K562 (cell line): ENCODE results near the gene PRDM15. TPM values are rescaled to one million over a fixed set of nuclear protein-coding genes. Genes with fewer than 3 reads are reported as not detected.
A peak's percentile ranks its signal among the peaks of the same experiment; 100 is the strongest.

ENCODE experiments used
- ADNP ChIP-seq: fragments of 200-800 bp; sonication (Bioruptor generic); IDR thresholded peaks from 2 replicates; pipeline ENCODE4 v1.6.1; 2016; ENCODE audit warnings: missing genetic modification characterization, missing compliant biosample characterization
- BACH1 ChIP-seq: fragments of 200-800 bp; sonication (Bioruptor generic); IDR thresholded peaks from 2 replicates; pipeline ENCODE4 v1.6.1; 2016; ENCODE audit warnings: missing genetic modification characterization, missing compliant biosample characterization
- FOXJ2 ChIP-seq: fragments of 200-800 bp; sonication (Bioruptor generic); IDR thresholded peaks from 2 replicates; pipeline ENCODE4 v1.6.1; 2016; ENCODE audit warnings: missing genetic modification characterization, missing compliant biosample characterization
- IFI16 ChIP-seq: fragments of 250-450 bp; sonication (Bioruptor Pico); IDR thresholded peaks from 2 replicates; pipeline ENCODE4 v2.1.2; 2022; ENCODE audit warnings: mild to moderate bottlenecking, inconsistent platforms
- IRF2 ChIP-seq: sonication (generic); formaldehyde crosslinking; IDR thresholded peaks from 2 replicates; pipeline ENCODE4 v1.8.1; 2022; ENCODE audit warnings: mild to moderate bottlenecking, missing genetic modification reagents
- NR2C2 ChIP-seq, 2 experiments: fragments of 200-800 bp in 1 of 2; sonication (Bioruptor generic) in 1 of 2; sonication (generic) in 1 of 2; formaldehyde crosslinking in 1 of 2; IDR thresholded peaks; 2 replicates each; pipeline versions ENCODE4 v1.6.1 to v1.8.0; 2016 to 2022; ENCODE audit warnings: mild to moderate bottlenecking in 1 of 2, missing compliant biosample characterization in 1 of 2, missing genetic modification characterization in 1 of 2, missing genetic modification reagents in 1 of 2
- RB1 ChIP-seq: fragments of 450-650 bp; IDR thresholded peaks from 2 replicates; pipeline ENCODE4 v1.6.1; 2017; ENCODE audit warnings: low read depth, mild to moderate bottlenecking
- RERE ChIP-seq: sonication (generic); formaldehyde crosslinking; IDR thresholded peaks from 2 replicates; pipeline ENCODE4 v1.8.0; 2023; ENCODE audit warnings: missing genetic modification reagents, mild to moderate bottlenecking, borderline replicate concordance
- SAFB2 ChIP-seq: fragments of 200-400 bp; formaldehyde crosslinking; IDR thresholded peaks from 2 replicates; pipeline ENCODE4 v1.6.1; 2018; ENCODE audit warnings: borderline replicate concordance, low read length, low read depth, moderate library complexity; ENCODE audit not compliant: severe bottlenecking
- SFPQ ChIP-seq: fragments of 200-400 bp; formaldehyde crosslinking; IDR thresholded peaks from 2 replicates; pipeline ENCODE4 v1.6.1; 2017; ENCODE audit warnings: mild to moderate bottlenecking, low read depth, low read length, moderate library complexity
- SMAD1 ChIP-seq: fragments of 150-350 bp; IDR thresholded peaks from 2 replicates; pipeline ENCODE4 v1.6.1; 2014; ENCODE audit warnings: low read length, low read depth; ENCODE audit not compliant: partially characterized antibody
- SMAD4 ChIP-seq: fragments of 250-450 bp; sonication (Bioruptor Pico); conservative IDR thresholded peaks from 2 replicates; pipeline ENCODE4 v1.8.0; 2021; ENCODE audit warnings: inconsistent platforms, mild to moderate bottlenecking, moderate library complexity
- ZFP1 ChIP-seq: fragments of 450-650 bp; formaldehyde crosslinking; IDR thresholded peaks from 2 replicates; pipeline ENCODE4 v1.4.0; 2020; ENCODE audit warnings: mild to moderate bottlenecking, mixed read lengths
- ZNF280A ChIP-seq: fragments of 450-650 bp; IDR thresholded peaks from 2 replicates; pipeline ENCODE4 v1.6.1; 2018; ENCODE audit warnings: mild to moderate bottlenecking, low read depth; ENCODE audit not compliant: partially characterized antibody
- polyA plus RNA-seq, 8 experiments: library from polyadenylated mRNA; depleted of rRNA in 4 of 8; stranded (reverse) in 5 of 8; unstranded in 3 of 8; fragments of >200 nt; fragmentation: Nextera tagmentation in 2 of 8; fragmentation: Illumina TruSeq in 1 of 8; extraction: Ambion mirVana in 2 of 8; extraction: Trizol in 1 of 8; gene quantifications; 2 replicates each; pipeline versions ENCODE4 v1.2.1 to v1.2.3, GENCODE V29; 2011 to 2014; ENCODE audit warnings: inconsistent platforms in 1 of 8, missing spikeins in 1 of 8
- total RNA-seq, 7 experiments: library from RNA; depleted of rRNA in 6 of 7; stranded (reverse); fragments of >200 nt in 6 of 7; fragmentation: Illumina TruSeq in 2 of 7; extraction: Trizol in 2 of 7; gene quantifications; 2 replicates each; pipeline versions ENCODE4 v1.2.1 to v1.2.3, GENCODE V29; 2011 to 2021; ENCODE audit warnings: low replicate concordance in 1 of 7

Gene PRDM15
- total and polyA plus RNA-seq, 9 of the 15 experiments (the other 6 are each of a cell fraction or from before 2014, with no cell fraction given) = 0.93 to 9.2 (median 6.2) TPM

- no peak for TF ChIP-seq SFPQ
- TF ChIP-seq ZFP1 (CRISPR knock-in tag) = no peak
- no peak for TF ChIP-seq SAFB2
- no peak for TF ChIP-seq RB1
- TF ChIP-seq IFI16 = no peak
- TF ChIP-seq SMAD4 (CRISPR knock-in tag) = no peak
- TF ChIP-seq ZNF280A = no peak
- peak; percentile 70 for TF ChIP-seq FOXJ2 (tag)
- no peak for TF ChIP-seq ADNP
- no peak for TF ChIP-seq BACH1
- TF ChIP-seq NR2C2 (CRISPR knock-in tag; IDR thresholded peaks at IDR 0.05) = no peak
- no peak for TF ChIP-seq NR2C2 (tag; IDR thresholded peaks at IDR 0.05)
- TF ChIP-seq SMAD1 = no peak
- no peak for TF ChIP-seq RERE (CRISPR knock-in tag)
- no peak for TF ChIP-seq IRF2
Observed at GRCh38 chr21:41877901-41878830, 978 bp downstream of the PRDM15 start (continued).
